PC-9 (cell line): ENCODE results near the gene SERPINH1. TPM values are rescaled to one million over a fixed set of nuclear protein-coding genes. Genes with fewer than 3 reads are reported as not detected.
"Not testable (repeated sequence)": the region's sequence is repeated elsewhere in the genome, so short reads cannot be mapped to it uniquely, and the experiment has no call there.

Experiments
- BruUV-seq: library from RNA; stranded (reverse); fragments of 400-500 nt; replicated peaks from 2 replicates; lab custom pipeline; 2021; lab: Mats Ljungman, UMichigan
- CTCF ChIA-PET: fragments of 300-600 bp; sonication (Branson Sonifier 250); formaldehyde crosslinking; loops from one replicate; lab custom pipeline; 2022; ENCODE audit warnings: antibody characterized with exemption; lab: Charles Lee
- POLR2A ChIA-PET: fragments of 300-600 bp; sonication (Branson Sonifier 250); formaldehyde crosslinking; loops from one replicate; lab custom pipeline; 2022; ENCODE audit warnings: antibody characterized with exemption; ENCODE audit not compliant: unreplicated experiment; lab: Charles Lee
- DNase-seq, 2 experiments: peaks; one replicate each; pipeline versions ENCODE4 v3.0.0 to v3.0.0-alpha.2; 2015 to 2022; ENCODE audit warnings: mixed read lengths in 1 of 2
- H2AFZ ChIP-seq: fragments of 200-600 bp; sonication (generic); 2 replicates; pipeline ENCODE4 v1.8.1; 2017; ENCODE audit warnings: antibody characterized with exemption
- H3F3A ChIP-seq: fragments of 200-600 bp; sonication (generic); 2 replicates; pipeline ENCODE4 v1.8.1; 2017; ENCODE audit warnings: antibody characterized with exemption, mild to moderate bottlenecking, low read depth; ENCODE audit not compliant: insufficient read depth
- H3K27ac ChIP-seq: fragments of 200-600 bp; sonication (generic); 2 replicates; pipeline ENCODE4 v1.6.1; 2016; ENCODE audit warnings: mixed run types
- H3K27me3 ChIP-seq: fragments of 200-600 bp; sonication (generic); 2 replicates; pipeline ENCODE4 v1.6.1; 2016; ENCODE audit warnings: low read depth, mixed run types; ENCODE audit not compliant: insufficient read depth
- H3K36me3 ChIP-seq: fragments of 200-600 bp; sonication (generic); 2 replicates; pipeline ENCODE4 v1.6.1; 2016; ENCODE audit warnings: low read depth, mixed run types
- H3K4me1 ChIP-seq: fragments of 200-600 bp; sonication (generic); replicated peaks from 2 replicates; pipeline ENCODE4 v1.6.1; 2016; ENCODE audit warnings: mixed run types; ENCODE audit not compliant: insufficient read depth
- H3K4me2 ChIP-seq: fragments of 200-600 bp; sonication (generic); 2 replicates; pipeline ENCODE4 v1.6.1; 2017; ENCODE audit warnings: mixed run types
- H3K4me3 ChIP-seq: fragments of 200-600 bp; sonication (generic); 2 replicates; pipeline ENCODE4 v1.6.1; 2016; ENCODE audit warnings: mixed run types
- H3K79me2 ChIP-seq: fragments of 200-600 bp; sonication (generic); 2 replicates; pipeline ENCODE4 v1.6.1; 2017; ENCODE audit warnings: low read depth, mixed run types
- H3K9me2 ChIP-seq: fragments of 200-600 bp; sonication (generic); 2 replicates; pipeline ENCODE4 v1.8.1; 2017; ENCODE audit warnings: mild to moderate bottlenecking; ENCODE audit not compliant: insufficient read depth
- H3K9me3 ChIP-seq: fragments of 200-600 bp; sonication (generic); 2 replicates; pipeline ENCODE4 v1.8.1; 2016; ENCODE audit warnings: low read depth; ENCODE audit not compliant: insufficient read depth
- H4K20me1 ChIP-seq: fragments of 200-600 bp; sonication (generic); 2 replicates; pipeline ENCODE4 v1.8.1; 2017; ENCODE audit not compliant: insufficient read depth
- EZH2 ChIP-seq: fragments of 200-600 bp; sonication (generic); IDR thresholded peaks from 2 replicates; pipeline ENCODE4 v1.8.0; 2017; ENCODE audit warnings: antibody characterized with exemption, low read depth
- intact Hi-C: fragments of 100-400 bp; cut with micrococcal nuclease; formaldehyde crosslinking; loops from one replicate; pipeline ENCODE4 v1.10.0; 2022; ENCODE audit not compliant: unreplicated experiment
- total RNA-seq: library from RNA; stranded (reverse); gene quantifications from 2 replicates; pipeline ENCODE4 v1.2.3, GENCODE V29; 2021
- TF ChIP-seq, protein P1 (sequence below): fragments of 200-600 bp; sonication (generic); conservative IDR thresholded peaks from 2 replicates; pipeline ENCODE4 v1.6.1; 2017; ENCODE audit warnings: mixed run types, antibody characterized with exemption, mild to moderate bottlenecking, moderate library complexity

SERPINH1 gene
- total RNA-seq, 1 experiment from 2014 or later, result 152 TPM

DNA sequence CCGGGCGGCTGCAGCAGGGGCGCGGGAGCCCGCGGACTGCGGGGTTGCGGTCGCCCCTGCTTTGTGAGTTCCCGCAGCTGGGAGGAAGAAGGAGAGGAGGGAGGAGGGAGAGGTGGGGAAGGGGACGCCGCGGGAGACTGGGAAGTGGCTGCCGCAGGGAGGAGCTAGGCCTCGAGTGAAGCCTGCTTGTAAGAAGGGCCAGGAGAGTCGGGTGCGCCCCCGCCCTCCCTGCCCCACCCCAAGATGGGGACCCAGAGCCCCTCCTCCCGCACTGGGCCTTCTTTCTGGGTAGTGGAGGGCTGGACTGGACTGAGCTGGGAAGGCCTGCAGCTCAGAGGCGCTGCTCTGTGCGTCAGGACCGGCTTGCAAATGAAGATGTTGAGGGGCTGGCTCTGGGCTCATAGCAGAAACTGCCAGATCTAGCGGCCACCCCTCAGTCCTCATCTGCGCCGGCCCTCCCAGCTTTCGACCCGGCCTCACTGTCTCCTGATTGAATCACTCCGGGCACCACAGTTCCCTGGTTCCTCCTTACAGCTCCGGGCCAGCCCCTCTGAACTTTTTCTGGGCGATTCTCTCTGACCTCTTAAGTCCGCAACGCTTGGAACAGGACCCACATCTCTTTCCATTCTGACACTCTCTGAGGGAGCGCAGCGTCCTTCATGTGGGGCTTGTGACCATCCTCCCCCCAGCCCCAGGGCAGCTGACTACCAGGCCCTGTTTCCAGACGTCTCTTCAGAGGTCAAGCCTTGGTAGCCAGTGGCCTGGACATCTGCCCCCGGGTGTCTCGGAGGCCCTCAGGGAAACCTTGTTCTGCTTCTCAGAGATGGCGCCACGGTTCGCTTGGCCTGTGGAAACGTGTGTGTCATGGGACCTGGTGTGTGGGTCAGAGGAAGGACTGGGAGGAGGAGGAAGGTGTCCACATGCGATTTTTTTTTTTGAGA lies 21.9 kb downstream of the SERPINH1 start:
- TSS peak; percentile 57 for BruUV-seq
- DNase-seq, result no peak
- no peaks in the 10 kb centered on the region for H4K20me1 ChIP-seq
- peak overlapping the region; percentile 91 for H3K4me3 ChIP-seq
- H3K9me3 ChIP-seq, result no peaks in the 10 kb centered on the region
- peak overlapping the region; percentile 100 for H2AFZ ChIP-seq
- H3K4me1 ChIP-seq, result peaks cover 7% of the 10 kb centered on the region
- H3F3A ChIP-seq, result no peaks in the 10 kb centered on the region; the same call in 1 of the 2 replicates
- no peaks in the 10 kb centered on the region for H3K79me2 ChIP-seq
- no peak for TF ChIP-seq EZH2
- ChIA-PET CTCF (interaction anchor here (0.7 kb wide), 1 partner anchor 198 kb away, joined by 4 read pairs; no protein-coding TSS in a partner anchor), POLR2A (interaction anchor here (0.6 kb wide), 1 partner anchor 313 kb away, joined by 4 read pairs; no protein-coding TSS in a partner anchor)
- H3K4me2 ChIP-seq, result peak overlapping the region; percentile 100
- no peaks in the 10 kb centered on the region for H3K27me3 ChIP-seq
- H3K9me2 ChIP-seq, result no peaks in the 10 kb centered on the region
- no peaks in the 10 kb centered on the region for H3K36me3 ChIP-seq
- intact Hi-C loops, result no loop called here
- no peak overlapping the region for H3K27ac ChIP-seq

DNA sequence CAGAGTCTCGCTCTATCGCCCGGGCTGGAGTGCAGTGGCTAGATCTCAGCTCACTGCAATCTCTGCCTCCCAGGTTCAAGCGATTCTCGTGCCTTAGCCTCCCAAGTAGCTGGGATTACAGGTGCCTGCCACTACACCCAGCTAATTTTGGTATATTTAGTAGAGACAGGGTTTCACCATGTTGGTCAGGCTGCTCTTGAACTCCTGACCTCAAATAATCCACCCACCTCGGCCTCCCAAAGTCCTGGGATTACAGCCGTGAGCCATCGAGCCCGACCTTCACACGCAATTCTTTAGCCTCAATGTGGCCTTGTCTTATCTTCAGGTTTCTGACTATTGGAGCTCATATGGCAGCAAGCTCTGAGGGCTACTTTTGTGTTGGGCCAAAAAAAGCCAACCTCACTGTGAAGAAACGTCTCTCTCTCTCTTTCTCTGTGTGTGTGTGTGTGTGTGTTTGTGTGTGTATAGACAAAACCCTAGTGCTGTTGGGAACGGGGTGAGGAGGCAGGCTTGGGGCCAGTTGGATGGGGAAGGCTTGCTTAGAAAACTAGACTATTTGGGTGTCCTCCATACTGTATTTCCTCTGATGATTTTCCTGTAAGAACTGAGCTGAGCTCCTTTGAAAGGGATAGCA lies 22.7 kb downstream of the SERPINH1 start:
- CTCF ChIA-PET, result interaction anchor here (0.6 to 0.8 kb wide), 2 partner anchors 13 to 174 kb away, joined by 3 to 7 read pairs; no protein-coding TSS in a partner anchor
- H3K9me2 ChIP-seq, H3K79me2 ChIP-seq, H3K36me3 ChIP-seq, H3K4me2 ChIP-seq, H3K4me3 ChIP-seq, H2AFZ ChIP-seq, H3K4me1 ChIP-seq, H3K9me3 ChIP-seq, BruUV-seq, H3F3A ChIP-seq, H4K20me1 ChIP-seq, H3K27ac ChIP-seq, DNase-seq, intact Hi-C loops, H3K27me3 ChIP-seq: not testable (repeated sequence)
- POLR2A ChIA-PET, result interaction anchor here (0.5 kb wide), 1 partner anchor 210 kb away, joined by 50 read pairs; no protein-coding TSS in a partner anchor

DNA sequence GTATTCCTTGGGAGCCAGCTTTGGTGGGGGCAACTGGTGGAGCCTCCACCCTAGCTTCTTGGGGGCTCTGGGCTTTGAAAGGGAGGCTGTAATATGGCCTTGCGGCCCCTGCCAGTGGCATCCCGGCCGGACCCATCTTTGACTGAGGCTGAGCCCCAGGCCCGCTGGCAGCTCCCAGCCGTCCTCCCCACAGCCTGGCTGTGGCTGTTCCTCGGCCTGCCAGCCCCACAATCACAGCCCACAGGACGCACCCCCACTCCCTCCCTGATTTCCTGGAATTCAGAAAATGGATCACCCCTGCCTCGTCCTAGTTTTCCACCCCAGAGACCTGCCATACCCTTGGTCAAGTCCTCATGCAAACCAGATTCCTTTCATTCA lies 23.2 kb downstream of the SERPINH1 start:
- Histone ChIP-seq H4K20me1 (no peaks in the 10 kb centered on the region), H3K4me1 (peaks cover 7% of the 10 kb centered on the region), H3K27me3 (no peaks in the 10 kb centered on the region), H3K4me2 (no peak overlapping the region), H3K4me3 (no peak overlapping the region), H3K27ac (no peak overlapping the region), H3K79me2 (no peaks in the 10 kb centered on the region), H3F3A (no peaks in the 10 kb centered on the region; the same call in 1 of the 2 replicates), H3K9me3 (no peaks in the 10 kb centered on the region), H3K9me2 (no peaks in the 10 kb centered on the region), H3K36me3 (no peaks in the 10 kb centered on the region), H2AFZ (no peak overlapping the region)
- POLR2A ChIA-PET, result interaction anchor here (0.5 kb wide), 1 partner anchor 209 kb away, joined by 50 read pairs; no protein-coding TSS in a partner anchor
- BruUV-seq, result no TSS peak
- CTCF ChIA-PET, result interaction anchor here (0.6 to 0.8 kb wide), 2 partner anchors 13 to 174 kb away, joined by 3 to 7 read pairs; no protein-coding TSS in a partner anchor
- DNase-seq, result no peak
- no peak for TF ChIP-seq EZH2
- TF ChIP-seq, protein P1, sequence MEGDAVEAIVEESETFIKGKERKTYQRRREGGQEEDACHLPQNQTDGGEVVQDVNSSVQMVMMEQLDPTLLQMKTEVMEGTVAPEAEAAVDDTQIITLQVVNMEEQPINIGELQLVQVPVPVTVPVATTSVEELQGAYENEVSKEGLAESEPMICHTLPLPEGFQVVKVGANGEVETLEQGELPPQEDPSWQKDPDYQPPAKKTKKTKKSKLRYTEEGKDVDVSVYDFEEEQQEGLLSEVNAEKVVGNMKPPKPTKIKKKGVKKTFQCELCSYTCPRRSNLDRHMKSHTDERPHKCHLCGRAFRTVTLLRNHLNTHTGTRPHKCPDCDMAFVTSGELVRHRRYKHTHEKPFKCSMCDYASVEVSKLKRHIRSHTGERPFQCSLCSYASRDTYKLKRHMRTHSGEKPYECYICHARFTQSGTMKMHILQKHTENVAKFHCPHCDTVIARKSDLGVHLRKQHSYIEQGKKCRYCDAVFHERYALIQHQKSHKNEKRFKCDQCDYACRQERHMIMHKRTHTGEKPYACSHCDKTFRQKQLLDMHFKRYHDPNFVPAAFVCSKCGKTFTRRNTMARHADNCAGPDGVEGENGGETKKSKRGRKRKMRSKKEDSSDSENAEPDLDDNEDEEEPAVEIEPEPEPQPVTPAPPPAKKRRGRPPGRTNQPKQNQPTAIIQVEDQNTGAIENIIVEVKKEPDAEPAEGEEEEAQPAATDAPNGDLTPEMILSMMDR, result no peak
- intact Hi-C loops, result no loop called here
